ENCODE data around the gene UGGT1.
"Not testable (repeated sequence)": the region's sequence is repeated elsewhere in the genome, so short reads cannot be mapped to it uniquely, and the experiment has no call there.

DNA sequence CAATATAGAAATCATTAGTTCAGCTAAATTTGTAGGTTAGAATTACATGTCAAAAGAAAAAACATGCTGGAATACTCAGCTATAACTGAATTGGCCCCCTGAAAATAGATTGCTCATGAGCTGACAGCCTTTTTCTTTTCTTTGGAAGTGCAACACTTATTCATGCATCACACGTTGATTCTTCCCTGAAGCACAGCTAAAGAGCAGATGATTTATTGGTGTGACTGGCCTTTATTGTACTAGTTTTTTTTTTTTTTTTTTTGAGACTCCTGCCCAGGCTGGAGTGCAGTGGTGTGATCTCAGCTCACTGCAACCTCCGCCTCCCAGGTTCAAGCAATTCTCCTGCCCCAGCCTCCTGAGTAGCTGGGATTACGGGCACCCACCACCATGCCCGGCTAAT lies 83.1 kb downstream of the UGGT1 start:
- TF ChIP-seq, protein P1, sequence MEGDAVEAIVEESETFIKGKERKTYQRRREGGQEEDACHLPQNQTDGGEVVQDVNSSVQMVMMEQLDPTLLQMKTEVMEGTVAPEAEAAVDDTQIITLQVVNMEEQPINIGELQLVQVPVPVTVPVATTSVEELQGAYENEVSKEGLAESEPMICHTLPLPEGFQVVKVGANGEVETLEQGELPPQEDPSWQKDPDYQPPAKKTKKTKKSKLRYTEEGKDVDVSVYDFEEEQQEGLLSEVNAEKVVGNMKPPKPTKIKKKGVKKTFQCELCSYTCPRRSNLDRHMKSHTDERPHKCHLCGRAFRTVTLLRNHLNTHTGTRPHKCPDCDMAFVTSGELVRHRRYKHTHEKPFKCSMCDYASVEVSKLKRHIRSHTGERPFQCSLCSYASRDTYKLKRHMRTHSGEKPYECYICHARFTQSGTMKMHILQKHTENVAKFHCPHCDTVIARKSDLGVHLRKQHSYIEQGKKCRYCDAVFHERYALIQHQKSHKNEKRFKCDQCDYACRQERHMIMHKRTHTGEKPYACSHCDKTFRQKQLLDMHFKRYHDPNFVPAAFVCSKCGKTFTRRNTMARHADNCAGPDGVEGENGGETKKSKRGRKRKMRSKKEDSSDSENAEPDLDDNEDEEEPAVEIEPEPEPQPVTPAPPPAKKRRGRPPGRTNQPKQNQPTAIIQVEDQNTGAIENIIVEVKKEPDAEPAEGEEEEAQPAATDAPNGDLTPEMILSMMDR (IDR thresholded peaks at IDR 0.05): not testable (repeated sequence)
- not testable (repeated sequence) for TF ChIP-seq POLR2A (IDR thresholded peaks at IDR 0.05)
